Gastrocnemius medialis (tissue), 4 donors: Measurements from ENCODE around the gene ARHGEF17. TPM values are rescaled to one million over a fixed set of nuclear protein-coding genes. Genes with fewer than 3 reads are reported as not detected.
A peak's percentile ranks its signal among the peaks of the same experiment; 100 is the strongest.

Experiments used
- ATAC-seq, 2 donors: fragments of 150-250 bp; one replicate each; pipeline ENCODE4 v1.9.1; 2016
- DNase-seq, 2 donors: peaks; one replicate each; pipeline ENCODE4 v3.0.0-alpha.2; 2019
- H3K27ac ChIP-seq, 4 donors: fragments of 200-600 bp; sonication (generic); 1 replicate in 1 of 4; 2 replicates in 3 of 4; pipeline ENCODE4 v1.5.1; 2016 to 2018; ENCODE audit warnings: mild to moderate bottlenecking in 2 of 4, moderate library complexity in 1 of 4
- H3K27me3 ChIP-seq, 3 donors: fragments of 200-600 bp; sonication (generic) in 2 of 3; 1 replicate in 1 of 3; 2 replicates in 2 of 3; pipeline versions ENCODE4 v1.5.1 to v1.6.0; 2016 to 2019; ENCODE audit warnings: mild to moderate bottlenecking in 1 of 3, moderate library complexity in 1 of 3
- H3K36me3 ChIP-seq, 2 donors: fragments of 200-600 bp; sonication (generic) in 1 of 2; one replicate each; pipeline ENCODE4 v1.5.1; 2017 to 2018
- H3K4me1 ChIP-seq, 2 donors: fragments of 200-600 bp; sonication (generic) in 1 of 2; one replicate each; pipeline ENCODE4 v1.5.1; 2016 to 2017; ENCODE audit warnings: mild to moderate bottlenecking in 2 of 2
- H3K4me3 ChIP-seq, 4 donors: fragments of 200-600 bp; sonication (generic) in 3 of 4; 1 replicate in 1 of 4; 2 replicates in 3 of 4; pipeline ENCODE4 v1.5.1; 2016 to 2019; ENCODE audit warnings: mild to moderate bottlenecking in 2 of 4
- H3K9me3 ChIP-seq, 3 donors: fragments of 200-600 bp; sonication (generic) in 2 of 3; 1 replicate in 1 of 3; 2 replicates in 2 of 3; pipeline ENCODE4 v1.5.1; 2016 to 2019
- CTCF ChIP-seq, 5 experiments: fragments of 450-650 bp in 3 of 5; fragments of 200-600 bp in 2 of 5; sonication (generic) in 2 of 5; IDR thresholded peaks in 4 of 5; conservative IDR thresholded peaks in 1 of 5; 1 replicate in 4 of 5; 2 replicates in 1 of 5; pipeline ENCODE4 v1.5.1; 2016 to 2019; ENCODE audit warnings: antibody characterized with exemption in 5 of 5, mild to moderate bottlenecking in 3 of 5, moderate library complexity in 3 of 5
- POLR2A ChIP-seq, 2 donors: fragments of 450-650 bp; IDR thresholded peaks; one replicate each; pipeline ENCODE4 v1.6.1; 2017; ENCODE audit warnings: antibody characterized with exemption in 2 of 2, mild to moderate bottlenecking in 2 of 2, moderate library complexity in 2 of 2
- in situ Hi-C, 4 donors: fragments of 200-750 bp; cut with MboI; loops; one replicate each; pipeline versions ENCODE4 v1.15.0 to v1.8.0; 2017; ENCODE audit warnings: low sequenced_read_pairs in 4 of 4
- intact Hi-C: fragments of 100-400 bp; cut with DNase I; formaldehyde crosslinking; loops from one replicate; pipeline ENCODE4 v1.15.1; 2023; ENCODE audit warnings: low total_unique reads
- total RNA-seq, 4 donors: library from RNA; depleted of rRNA; stranded (reverse); fragments of >200 nt; gene quantifications; one replicate each; pipeline versions ENCODE4 v1.1.0 to v1.2.3, GENCODE V29; 2016

Gene ARHGEF17
- total RNA-seq, 4 donors from 2014 or later = 8.9 to 16.9 (median 13.9) TPM

- DNase-seq (no peak), ATAC-seq (no peak)
- in situ Hi-C loops (loop anchor here (5.0 kb wide), 1 partner anchor 38 kb away; no protein-coding TSS in a partner anchor), intact Hi-C loops (loop anchor here (10.0 kb wide), 1 partner anchor 625 kb away; no protein-coding TSS in a partner anchor)
- no peak for TF ChIP-seq CTCF (IDR thresholded peaks at IDR 0.05 in 4 of 5, conservative IDR thresholded peaks at IDR 0.05 in 1 of 5)
- TF ChIP-seq POLR2A (IDR thresholded peaks at IDR 0.05) = no peak
- peaks cover 51 to 72% of the 10 kb centered on the region in 2 donors for H3K4me1 ChIP-seq
- H3K36me3 ChIP-seq = peaks cover 0 to 16% of the 10 kb centered on the region in 2 donors
- no peaks in the 10 kb centered on the region for H3K27me3 ChIP-seq
- H3K4me3 ChIP-seq = no peak overlapping the region
- H3K27ac ChIP-seq = peak overlapping the region in 1 of 4 donors; percentile 99
- no peaks in the 10 kb centered on the region for H3K9me3 ChIP-seq
Measured at GRCh38 chr11:73389916-73390315, 81.8 kb downstream of the ARHGEF17 start.

- DNase-seq = no peak
- ATAC-seq = no peak
- Histone ChIP-seq H3K36me3 (peaks cover 0 to 23% of the 10 kb centered on the region in 2 donors), H3K27me3 (no peaks in the 10 kb centered on the region), H3K4me3 (no peak overlapping the region), H3K9me3 (no peaks in the 10 kb centered on the region), H3K27ac (no peak overlapping the region), H3K4me1 (peaks cover 42 to 67% of the 10 kb centered on the region in 2 donors)
- intact Hi-C loops (no loop called here), in situ Hi-C loops (loop anchor here (5.0 kb wide), 1 partner anchor 39 kb away; no protein-coding TSS in a partner anchor)
- TF ChIP-seq POLR2A (IDR thresholded peaks at IDR 0.05) (no peak), CTCF (IDR thresholded peaks at IDR 0.05 in 4 of 5, conservative IDR thresholded peaks at IDR 0.05 in 1 of 5) (no peak)
Measured at GRCh38 chr11:73390601-73391565, 82.8 kb downstream of the ARHGEF17 start.

DNA sequence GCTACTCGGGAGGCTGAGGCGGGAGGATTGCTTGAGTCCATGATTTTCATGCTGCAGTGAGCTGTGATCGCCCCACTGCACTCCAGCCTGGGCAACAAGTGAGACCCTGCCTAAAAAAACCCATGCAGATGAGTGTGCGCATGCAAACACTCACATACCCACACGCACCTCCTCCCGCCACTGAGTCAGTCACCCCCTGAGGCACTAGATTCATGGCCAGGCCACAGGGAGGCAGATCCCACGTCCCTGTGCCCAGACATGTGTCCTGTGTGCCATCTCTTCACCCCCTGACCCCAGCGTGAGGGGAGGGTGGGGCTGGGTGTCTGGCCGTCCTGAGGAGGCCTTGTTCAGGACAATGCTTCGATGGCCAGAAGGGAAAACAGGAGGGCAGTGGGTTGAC lies 83.6 kb downstream of the ARHGEF17 start:
- ATAC-seq = no peak
- Histone ChIP-seq H3K36me3 (peaks cover 0 to 23% of the 10 kb centered on the region in 2 donors), H3K4me1 (peaks cover 42 to 68% of the 10 kb centered on the region in 2 donors), H3K27ac (no peak overlapping the region), H3K4me3 (no peak overlapping the region), H3K27me3 (no peaks in the 10 kb centered on the region), H3K9me3 (no peaks in the 10 kb centered on the region)
- in situ Hi-C loops = loop anchor here (5.0 kb wide), 1 partner anchor 39 kb away; no protein-coding TSS in a partner anchor
- intact Hi-C loops = loop anchor here (2.0 kb wide), 2 partner anchors 15 to 85 kb away; partner anchors contain the start of gene RELT
- no peak for DNase-seq
- TF ChIP-seq CTCF (IDR thresholded peaks at IDR 0.05 in 4 of 5, conservative IDR thresholded peaks at IDR 0.05 in 1 of 5) (no peak), POLR2A (IDR thresholded peaks at IDR 0.05) (no peak)

DNA sequence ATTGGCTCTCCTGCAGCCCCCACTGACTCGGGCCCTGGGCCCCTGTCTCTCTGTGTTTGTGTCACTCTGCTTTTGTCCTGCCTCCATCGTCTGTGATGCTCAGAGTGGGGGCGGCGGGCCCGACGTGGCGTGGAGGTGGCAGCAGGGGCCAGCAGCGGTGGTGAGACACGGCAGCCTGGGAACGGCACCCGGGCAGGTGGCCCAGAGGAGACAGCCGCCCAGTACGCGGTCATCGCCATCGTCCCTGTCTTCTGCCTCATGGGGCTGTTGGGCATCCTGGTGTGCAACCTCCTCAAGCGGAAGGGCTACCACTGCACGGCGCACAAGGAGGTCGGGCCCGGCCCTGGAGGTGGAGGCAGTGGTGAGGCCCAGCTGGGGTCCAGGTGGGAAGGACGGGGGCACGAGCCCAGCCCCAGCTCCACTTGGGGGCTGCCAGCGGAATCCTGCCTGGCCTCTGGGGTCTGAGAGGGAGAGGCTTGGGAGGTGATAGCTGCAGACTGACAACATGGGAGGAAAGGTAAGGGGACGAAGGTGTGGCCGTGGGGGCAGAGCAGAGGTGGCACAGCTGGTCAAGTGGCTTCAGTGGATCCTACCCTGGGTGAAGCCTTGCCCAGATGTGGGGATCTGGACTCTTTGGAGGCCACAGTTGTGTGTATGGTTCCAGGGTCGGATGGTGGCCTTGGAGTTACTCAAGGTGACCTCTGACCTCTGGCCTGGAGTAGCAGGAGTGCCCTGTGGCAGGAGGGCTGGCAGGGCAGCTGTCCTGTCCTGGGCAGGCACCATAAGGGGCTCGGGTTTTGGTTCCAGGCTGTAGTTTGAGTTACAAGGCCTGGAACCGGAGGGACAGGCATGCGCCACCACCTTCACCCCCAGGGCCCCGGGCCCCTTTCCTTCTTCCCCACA lies 84.3 kb downstream of the ARHGEF17 start:
- intact Hi-C loops (loop anchor here (1.0 to 2.0 kb wide), 3 partner anchors 16 to 86 kb away; partner anchors contain the start of gene RELT), in situ Hi-C loops (loop anchor here (5.0 kb wide), 1 partner anchor 40 kb away; no protein-coding TSS in a partner anchor)
- no peak for ATAC-seq
- TF ChIP-seq CTCF (IDR thresholded peaks at IDR 0.05 in 4 of 5, conservative IDR thresholded peaks at IDR 0.05 in 1 of 5) = no peak
- no peak for TF ChIP-seq POLR2A (IDR thresholded peaks at IDR 0.05)
- Histone ChIP-seq H3K4me1 (peaks cover 42 to 68% of the 10 kb centered on the region in 2 donors), H3K36me3 (peaks cover 0 to 23% of the 10 kb centered on the region in 2 donors), H3K27me3 (no peaks in the 10 kb centered on the region), H3K4me3 (no peak overlapping the region), H3K27ac (peak overlapping the region in 1 of 4 donors; percentile 53), H3K9me3 (no peaks in the 10 kb centered on the region)
- no peak for DNase-seq
